Stomach (tissue), 9 donors: Measurements from ENCODE around the gene STX2. TPM values are rescaled to one million over a fixed set of nuclear protein-coding genes. Genes with fewer than 3 reads are reported as not detected.
A peak's percentile ranks its signal among the peaks of the same experiment; 100 is the strongest.
"Not testable (repeated sequence)": the region's sequence is repeated elsewhere in the genome, so short reads cannot be mapped to it uniquely, and the experiment has no call there.

ENCODE experiments used
- DNase-seq, 2 donors: peaks; one replicate each; pipeline versions ENCODE4 v3.0.0 to v3.0.0-alpha.2; 2013 to 2019
- H3K27ac ChIP-seq, 5 donors: fragments of 200-600 bp in 4 of 5; sonication (generic) in 4 of 5; one replicate each; pipeline ENCODE4 v1.5.1; 2013 to 2019; ENCODE audit warnings: mild to moderate bottlenecking in 1 of 5, moderate library complexity in 1 of 5
- H3K27me3 ChIP-seq, 3 donors: fragments of 200-600 bp; sonication (generic); one replicate each; pipeline ENCODE4 v1.5.1; 2017 to 2019; ENCODE audit warnings: mixed run types in 1 of 3
- H3K36me3 ChIP-seq, 4 donors: fragments of 200-600 bp; sonication (generic); 1 replicate in 3 of 4; 2 replicates in 1 of 4; pipeline ENCODE4 v1.5.1; 2016 to 2019
- H3K4me1 ChIP-seq, 4 donors: fragments of 200-600 bp; sonication (generic); one replicate each; pipeline ENCODE4 v1.5.1; 2016 to 2019
- H3K4me3 ChIP-seq, 4 donors: fragments of 200-600 bp; sonication (generic) in 3 of 4; one replicate each; pipeline ENCODE4 v1.5.1; 2016 to 2019; ENCODE audit warnings: mild to moderate bottlenecking in 1 of 4
- H3K9me3 ChIP-seq, 4 donors: fragments of 200-600 bp; sonication (generic); one replicate each; pipeline ENCODE4 v1.5.1; 2016 to 2019
- EP300 ChIP-seq: sonication (generic); formaldehyde crosslinking; IDR thresholded peaks from one replicate; pipeline ENCODE4 v1.6.1; 2017; ENCODE audit warnings: antibody characterized with exemption
- POLR2A ChIP-seq, 4 donors: fragments of 450-650 bp; IDR thresholded peaks; one replicate each; pipeline ENCODE4 v1.6.1; 2016; ENCODE audit warnings: antibody characterized with exemption in 4 of 4, control low read depth in 2 of 4, mild to moderate bottlenecking in 1 of 4, moderate library complexity in 1 of 4
- POLR2AphosphoS5 ChIP-seq, 3 donors: sonication (generic); formaldehyde crosslinking; IDR thresholded peaks; one replicate each; pipeline ENCODE4 v1.6.1; 2016; ENCODE audit warnings: antibody characterized with exemption in 3 of 3
- WGBS, 5 donors: extraction: QIAGEN DNeasy Blood & Tissue Kit in 3 of 5; methylation state at CpG; one replicate each; pipeline versions ENCODE4 v1.1.5 to v1.1.7; 2013 to 2018; 5-methylcytosine and 5-hydroxymethylcytosine counted together
- intact Hi-C: fragments of 100-400 bp; cut with DNase I; formaldehyde crosslinking; loops from one replicate; pipeline ENCODE4 v1.15.1; 2023; ENCODE audit warnings: low total_unique reads
- polyA plus RNA-seq, 3 donors: library from polyadenylated mRNA; stranded (reverse); fragments of 200-250 nt; gene quantifications; one replicate each; pipeline ENCODE4 v1.2.3, GENCODE V29; 2013
- total RNA-seq, 5 donors: library from RNA; depleted of rRNA; stranded (reverse); fragments of >200 nt; gene quantifications; one replicate each; pipeline versions ENCODE4 v1.1.0 to v1.2.3, GENCODE V29; 2014 to 2016
- TF ChIP-seq, protein P1 (sequence below), 7 experiments: fragments of 450-650 bp in 4 of 7; fragments of 200-600 bp in 3 of 7; sonication (generic) in 3 of 7; IDR thresholded peaks; one replicate each; pipeline ENCODE4 v1.5.1; 2016 to 2019; ENCODE audit warnings: antibody characterized with exemption in 7 of 7, control low read depth in 2 of 7, mild to moderate bottlenecking in 1 of 7
- donor health status: healthy with polysubstance abuse.
- donor health status: Bipolar disorder and iron deficiency.
- donor health status: healthy.

STX2 gene
- total and polyA plus RNA-seq, 8 donors = 5.3 to 27.2 (median 8.7) TPM

DNA sequence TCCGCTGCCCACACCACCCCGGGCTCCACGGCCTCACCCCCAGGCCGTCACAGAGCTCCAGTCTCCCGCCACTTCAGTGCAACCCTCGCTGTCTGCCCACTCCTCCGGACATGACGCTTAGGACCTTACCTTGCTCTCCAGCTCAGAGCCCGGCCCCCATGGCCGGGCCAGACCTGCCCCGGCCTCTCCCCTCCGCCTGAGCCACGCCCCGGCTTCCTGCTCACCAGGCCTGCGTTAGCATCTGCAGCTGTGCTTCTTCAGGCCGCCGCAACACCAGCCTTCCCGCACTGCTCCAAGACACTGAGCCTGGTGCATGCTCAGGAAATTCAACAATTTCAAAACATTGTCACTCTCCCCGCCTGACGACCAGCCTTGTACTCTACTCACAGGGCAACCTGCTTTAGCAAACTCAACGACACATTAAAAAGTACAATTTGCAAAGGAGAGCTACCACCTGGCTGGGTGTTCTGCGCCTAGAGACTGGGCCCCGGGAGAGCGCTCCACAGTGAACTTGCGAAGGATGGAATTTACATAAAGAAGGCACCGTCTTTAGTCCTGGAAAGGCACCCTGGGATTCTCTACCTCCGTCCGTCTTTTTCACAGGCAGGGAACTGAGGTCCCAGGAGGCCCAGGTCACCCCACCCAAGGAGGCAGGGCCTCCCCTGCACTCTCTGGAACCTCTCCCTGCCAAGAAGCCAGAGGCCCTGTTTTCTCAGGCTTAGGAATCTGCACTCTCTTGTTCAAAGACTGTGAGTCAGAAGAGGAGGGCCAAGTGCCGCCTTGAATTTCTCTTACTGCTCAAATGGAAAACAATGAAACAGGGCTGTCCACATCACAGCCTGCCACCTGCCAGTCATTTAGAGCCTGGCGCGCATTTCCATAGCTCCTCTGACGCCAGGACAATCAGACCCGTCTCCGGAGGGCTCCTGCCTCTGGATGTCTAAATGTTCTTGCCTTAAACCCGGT is 51.3 kb downstream of the STX2 start:
- Histone ChIP-seq H3K36me3 (peaks cover 0 to 87% (median 74%) of the 10 kb centered on the region in 4 donors), H3K4me1 (no peaks in the 10 kb centered on the region), H3K9me3 (peaks cover 0 to 14% (median 12%) of the 10 kb centered on the region in 4 donors), H3K4me3 (no peak overlapping the region), H3K27ac (no peak overlapping the region), H3K27me3 (no peaks in the 10 kb centered on the region)
- 76 to 84% (median 80%) methylated on average over 32 to 35 of the region's 35 CpGs for WGBS, 5 donors
- peak in 1 of 2 donors; percentile 22 for DNase-seq
- intact Hi-C loops = no loop called here
- TF ChIP-seq EP300 = no peak
- TF ChIP-seq POLR2AphosphoS5 (IDR thresholded peaks at IDR 0.05) = no peak
- TF ChIP-seq, protein P1, sequence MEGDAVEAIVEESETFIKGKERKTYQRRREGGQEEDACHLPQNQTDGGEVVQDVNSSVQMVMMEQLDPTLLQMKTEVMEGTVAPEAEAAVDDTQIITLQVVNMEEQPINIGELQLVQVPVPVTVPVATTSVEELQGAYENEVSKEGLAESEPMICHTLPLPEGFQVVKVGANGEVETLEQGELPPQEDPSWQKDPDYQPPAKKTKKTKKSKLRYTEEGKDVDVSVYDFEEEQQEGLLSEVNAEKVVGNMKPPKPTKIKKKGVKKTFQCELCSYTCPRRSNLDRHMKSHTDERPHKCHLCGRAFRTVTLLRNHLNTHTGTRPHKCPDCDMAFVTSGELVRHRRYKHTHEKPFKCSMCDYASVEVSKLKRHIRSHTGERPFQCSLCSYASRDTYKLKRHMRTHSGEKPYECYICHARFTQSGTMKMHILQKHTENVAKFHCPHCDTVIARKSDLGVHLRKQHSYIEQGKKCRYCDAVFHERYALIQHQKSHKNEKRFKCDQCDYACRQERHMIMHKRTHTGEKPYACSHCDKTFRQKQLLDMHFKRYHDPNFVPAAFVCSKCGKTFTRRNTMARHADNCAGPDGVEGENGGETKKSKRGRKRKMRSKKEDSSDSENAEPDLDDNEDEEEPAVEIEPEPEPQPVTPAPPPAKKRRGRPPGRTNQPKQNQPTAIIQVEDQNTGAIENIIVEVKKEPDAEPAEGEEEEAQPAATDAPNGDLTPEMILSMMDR (IDR thresholded peaks at IDR 0.05) = no peak
- TF ChIP-seq POLR2A (IDR thresholded peaks at IDR 0.05) = no peak

DNA sequence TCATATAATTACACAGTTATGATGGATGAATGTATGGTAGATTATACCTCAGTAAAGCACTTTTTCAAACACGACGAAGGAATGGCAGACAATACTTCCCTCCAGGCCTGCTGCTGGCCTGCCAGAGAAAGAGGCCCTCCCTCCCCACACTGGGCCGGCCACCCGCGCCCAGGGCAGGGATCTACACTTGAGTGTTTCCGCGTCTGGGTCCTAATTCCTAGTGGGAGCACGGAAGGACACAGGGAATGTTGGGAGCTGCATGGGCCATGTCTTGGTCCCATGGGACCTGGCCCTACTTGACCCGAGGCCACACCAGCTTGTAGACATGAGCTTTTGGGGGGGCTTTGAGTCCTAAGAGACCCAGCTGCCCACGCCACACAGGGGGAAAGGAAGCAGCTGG is 52.0 kb downstream of the STX2 start:
- 82 to 94% (median 87%) methylated on average over 8 to 10 of the region's 10 CpGs for WGBS, 5 donors
- no peak for DNase-seq
- no peak overlapping the region for H3K27ac ChIP-seq
- no peaks in the 10 kb centered on the region for H3K27me3 ChIP-seq
- H3K4me3 ChIP-seq = no peak overlapping the region
- H3K9me3 ChIP-seq = peaks cover 0 to 14% (median 12%) of the 10 kb centered on the region in 4 donors
- TF ChIP-seq, protein P1 (IDR thresholded peaks at IDR 0.05) = no peak
- no peak for TF ChIP-seq POLR2AphosphoS5 (IDR thresholded peaks at IDR 0.05)
- TF ChIP-seq EP300 = no peak
- TF ChIP-seq POLR2A (IDR thresholded peaks at IDR 0.05) = no peak
- intact Hi-C loops = no loop called here
- H3K36me3 ChIP-seq = peaks cover 0 to 80% (median 68%) of the 10 kb centered on the region in 4 donors
- no peaks in the 10 kb centered on the region for H3K4me1 ChIP-seq

DNA sequence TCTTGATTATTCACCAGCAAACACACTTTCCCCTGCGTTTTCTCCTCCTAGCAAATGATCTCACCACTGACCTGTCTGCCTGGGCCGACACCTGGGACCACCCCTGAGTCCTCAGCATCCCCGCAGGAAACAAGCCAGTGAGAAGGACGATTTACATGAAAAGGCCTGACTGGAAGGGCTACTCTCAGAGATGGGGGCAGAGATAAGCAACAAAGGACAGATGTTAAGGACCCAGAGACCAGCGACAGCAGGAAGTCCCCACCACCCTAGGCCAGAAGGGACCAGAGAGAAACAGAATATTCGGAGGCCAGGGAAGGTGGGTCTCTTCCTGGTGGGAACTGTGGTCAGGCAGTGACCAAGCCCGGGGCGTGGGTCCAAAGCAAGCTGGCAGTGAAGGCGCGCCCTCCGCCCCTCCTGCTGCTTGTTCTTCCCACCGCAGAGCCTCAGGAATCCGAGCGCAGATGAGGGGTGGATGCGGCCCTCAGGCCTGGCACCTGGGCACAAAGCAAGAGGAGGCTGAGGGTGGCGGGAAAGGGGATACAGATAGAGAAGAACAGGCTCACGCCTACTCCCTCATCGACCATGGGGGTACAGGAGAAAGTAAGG is 55.8 kb downstream of the STX2 start:
- no peak overlapping the region for H3K27ac ChIP-seq
- no peak for TF ChIP-seq EP300
- no peak for TF ChIP-seq POLR2AphosphoS5 (IDR thresholded peaks at IDR 0.05)
- no peak for TF ChIP-seq POLR2A (IDR thresholded peaks at IDR 0.05)
- TF ChIP-seq, protein P1 (IDR thresholded peaks at IDR 0.05) = no peak
- peaks cover 0 to 64% (median 34%) of the 10 kb centered on the region in 4 donors for H3K36me3 ChIP-seq
- no peaks in the 10 kb centered on the region for H3K4me1 ChIP-seq
- intact Hi-C loops = no loop called here
- H3K9me3 ChIP-seq = peaks cover 0 to 14% (median 12%) of the 10 kb centered on the region in 4 donors
- H3K27me3 ChIP-seq = no peaks in the 10 kb centered on the region
- WGBS, 5 donors = 73 to 77% (median 75%) methylated on average over 18 of the region's 18 CpGs
- no peak for DNase-seq
- no peak overlapping the region for H3K4me3 ChIP-seq

GRCh38 chr12:130782245-130782644 is 56.8 kb downstream of the STX2 start:
- Histone ChIP-seq H3K9me3 (peaks cover 0 to 14% (median 12%) of the 10 kb centered on the region in 4 donors), H3K36me3 (peaks cover 0 to 56% (median 25%) of the 10 kb centered on the region in 4 donors)
- intact Hi-C loops, DNase-seq, H3K27ac ChIP-seq, H3K4me1 ChIP-seq, H3K4me3 ChIP-seq, H3K27me3 ChIP-seq: not testable (repeated sequence)
- WGBS, 5 donors = 82 to 88% (median 86%) methylated on average over 12 to 13 of the region's 13 CpGs
